Measurements from ENCODE around the gene ID1. TPM values are rescaled to one million over a fixed set of nuclear protein-coding genes. Genes with fewer than 3 reads are reported as not detected.
"Not testable (repeated sequence)": the region's sequence is repeated elsewhere in the genome, so short reads cannot be mapped to it uniquely, and the experiment has no call there.

The ID1 gene
- total RNA-seq, 1 experiment from 2014 or later, result 35.7 TPM

GRCh38 chr20:31572701-31573554, 32.2 kb upstream of the ID1 start:
- Mint-ChIP-seq H3K27ac (ENCODE audit: low read depth, unreplicated experiment) (peak overlapping the region; percentile 96), H3K4me1 (ENCODE audit: insufficient read depth, unreplicated experiment) (peaks cover 27% of the 10 kb centered on the region), H3K4me3 (ENCODE audit: unreplicated experiment) (peak overlapping the region; percentile 87), H3K36me3 (ENCODE audit: insufficient read depth, unreplicated experiment) (peaks cover 49% of the 10 kb centered on the region), H3K27me3 (ENCODE audit: insufficient read depth, unreplicated experiment) (no peaks in the 10 kb centered on the region), H3K9me3 (ENCODE audit: unreplicated experiment) (no peaks in the 10 kb centered on the region)
- no peak for TF ChIP-seq CTCF (IDR thresholded peaks at IDR 0.05; ENCODE audit: unreplicated experiment)
- ChIA-PET POLR2A (interaction anchor here (0.6 to 30.6 kb wide), 25 partner anchors 8 to 180 kb away, joined by 3 to 1321 read pairs (median 4); partner anchors contain the start of gene ID1), CTCF (interaction anchor here (0.7 to 31.0 kb wide), 6 partner anchors 14 to 133 kb away, joined by 3 to 1902 read pairs (median 8); partner anchors contain the start of gene ID1)
- intact Hi-C loops (cut with micrococcal nuclease), result loop anchor here (1.0 kb wide), 3 partner anchors 20 to 39 kb away; partner anchors contain the start of gene ID1
- peak; percentile 99 for DNase-seq (ENCODE audit: unreplicated experiment)
- no TSS peak for BruUV-seq (replicated peaks)

DNA sequence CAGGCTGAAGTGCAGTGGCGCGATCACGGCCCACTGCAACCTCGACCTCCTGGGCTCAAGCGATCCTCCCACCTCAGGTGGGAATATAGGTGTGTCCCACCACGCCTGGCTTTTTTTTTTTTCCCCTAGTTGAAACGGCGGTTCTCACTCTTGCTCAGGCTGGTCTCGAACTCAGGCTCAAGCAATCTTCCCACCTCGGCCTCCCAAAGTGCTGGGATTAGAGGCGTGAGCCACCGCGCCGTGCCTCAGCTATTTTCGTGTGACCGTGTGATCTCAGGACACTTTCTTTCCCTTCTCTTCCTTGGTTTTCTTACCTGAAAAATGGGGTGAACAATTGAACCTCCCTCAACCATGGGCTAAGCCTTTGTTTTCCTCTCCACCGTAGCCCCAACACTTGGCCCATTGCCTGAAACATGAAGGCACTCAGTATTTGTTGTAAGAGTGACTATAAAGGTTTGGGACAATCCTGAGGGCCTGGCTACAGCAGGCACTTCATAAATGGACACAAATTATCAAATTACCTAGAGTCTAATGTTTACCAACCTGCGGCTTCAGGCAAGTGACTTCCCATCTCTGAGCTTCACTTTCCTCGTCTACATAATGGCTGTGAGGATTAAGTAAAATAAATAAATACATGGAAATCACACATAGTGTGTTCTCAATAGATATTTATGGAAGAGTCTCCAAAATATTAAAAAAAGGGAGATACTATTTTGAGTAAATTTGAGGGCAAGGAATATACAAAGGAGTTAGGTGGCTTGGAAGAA, 31.4 kb upstream of the ID1 start:
- Mint-ChIP-seq H3K4me1 (ENCODE audit: insufficient read depth, unreplicated experiment) (peaks cover 19% of the 10 kb centered on the region), H3K4me3 (ENCODE audit: unreplicated experiment) (peak overlapping the region; percentile 87), H3K9me3 (ENCODE audit: unreplicated experiment) (no peaks in the 10 kb centered on the region), H3K27me3 (ENCODE audit: insufficient read depth, unreplicated experiment) (no peaks in the 10 kb centered on the region), H3K36me3 (ENCODE audit: insufficient read depth, unreplicated experiment) (peaks cover 41% of the 10 kb centered on the region), H3K27ac (ENCODE audit: low read depth, unreplicated experiment) (peak overlapping the region; percentile 96)
- CTCF ChIA-PET, result interaction anchor here (0.6 to 31.0 kb wide), 13 partner anchors 15 to 191 kb away, joined by 3 to 1902 read pairs (median 4); partner anchors contain the start of gene ID1
- TF ChIP-seq CTCF (IDR thresholded peaks at IDR 0.05; ENCODE audit: unreplicated experiment), result no peak
- peak; percentile 51 for DNase-seq (ENCODE audit: unreplicated experiment)
- intact Hi-C loops (cut with micrococcal nuclease), result loop anchor here (1.0 kb wide), 3 partner anchors 20 to 39 kb away; partner anchors contain the start of gene ID1
- TSS peak; percentile 77 for BruUV-seq (replicated peaks)
- POLR2A ChIA-PET, result interaction anchor here (0.6 to 30.6 kb wide), 21 partner anchors 9 to 219 kb away, joined by 3 to 1321 read pairs (median 5); partner anchors contain the start of gene ID1

- not testable (repeated sequence) for H3K4me3 Mint-ChIP-seq (ENCODE audit: unreplicated experiment)
- POLR2A ChIA-PET, result interaction anchor here (0.7 to 30.6 kb wide), 3 partner anchors 14 to 35 kb away, joined by 3 to 1321 read pairs (median 70); partner anchors contain the start of gene ID1
- peaks cover 29% of the 10 kb centered on the region for H3K36me3 Mint-ChIP-seq (ENCODE audit: insufficient read depth, unreplicated experiment)
Measured at GRCh38 chr20:31574986-31575385, 30.1 kb upstream of the ID1 start.

DNA sequence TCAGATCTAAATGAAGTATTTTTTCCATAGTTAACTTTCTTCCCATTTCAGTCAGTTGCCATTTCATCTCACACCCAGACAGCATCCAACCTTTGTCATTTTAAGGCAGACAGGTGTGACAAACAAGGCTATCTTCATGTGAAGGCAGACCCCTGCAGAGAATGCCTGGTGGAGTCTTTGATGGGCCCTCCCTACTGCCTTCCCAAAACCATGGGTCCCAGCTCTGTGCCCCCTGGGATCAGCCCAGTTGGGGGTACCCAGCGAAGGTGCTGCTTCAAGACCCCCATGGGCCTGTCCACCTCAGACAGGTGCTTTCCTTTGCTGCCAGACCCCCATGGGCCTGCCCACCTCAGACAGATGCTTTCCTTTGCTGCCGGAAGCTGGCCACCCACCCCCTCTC, 28.3 kb upstream of the ID1 start:
- peaks cover 20% of the 10 kb centered on the region for H3K36me3 Mint-ChIP-seq (ENCODE audit: insufficient read depth, unreplicated experiment)
- no TSS peak for BruUV-seq (replicated peaks)
- H3K27me3 Mint-ChIP-seq (ENCODE audit: insufficient read depth, unreplicated experiment), result no peaks in the 10 kb centered on the region
- peaks cover 10% of the 10 kb centered on the region for H3K4me1 Mint-ChIP-seq (ENCODE audit: insufficient read depth, unreplicated experiment)
- H3K27ac Mint-ChIP-seq (ENCODE audit: low read depth, unreplicated experiment), result no peak overlapping the region
- intact Hi-C loops (cut with micrococcal nuclease), result no loop called here
- no peak overlapping the region for H3K4me3 Mint-ChIP-seq (ENCODE audit: unreplicated experiment)
- ChIA-PET POLR2A (interaction anchor here (1.0 to 30.6 kb wide), 4 partner anchors 11 to 33 kb away, joined by 3 to 1321 read pairs (median 3); partner anchors contain the start of gene ID1), CTCF (interaction anchor here (1.3 to 31.0 kb wide), 5 partner anchors 8 to 30 kb away, joined by 7 to 1902 read pairs (median 11); partner anchors contain the start of gene ID1)
- H3K9me3 Mint-ChIP-seq (ENCODE audit: unreplicated experiment), result no peaks in the 10 kb centered on the region
- no peak for TF ChIP-seq CTCF (IDR thresholded peaks at IDR 0.05; ENCODE audit: unreplicated experiment)
- DNase-seq (ENCODE audit: unreplicated experiment), result no peak

More at GRCh38 chr20:31574986-31575385, 30.1 kb upstream of the ID1 start:
- intact Hi-C loops (cut with micrococcal nuclease); H3K9me3 Mint-ChIP-seq (ENCODE audit: unreplicated experiment); H3K4me1 Mint-ChIP-seq (ENCODE audit: insufficient read depth, unreplicated experiment); DNase-seq (ENCODE audit: unreplicated experiment); BruUV-seq (replicated peaks); H3K27me3 Mint-ChIP-seq (ENCODE audit: insufficient read depth, unreplicated experiment); H3K27ac Mint-ChIP-seq (ENCODE audit: low read depth, unreplicated experiment): not testable (repeated sequence)
- CTCF ChIA-PET, result interaction anchor here (0.7 to 31.0 kb wide), 8 partner anchors 14 to 177 kb away, joined by 3 to 1902 read pairs (median 6); partner anchors contain the start of gene ID1
